T-helper 1 cell (primary cell): ENCODE measurements around the gene LRSAM1.

ENCODE experiments used
- DNase-seq, 5 donors: peaks; one replicate each; pipeline ENCODE4 v3.0.0-alpha.2; 2012 to 2020

Gene LRSAM1

GRCh38 chr9:127537792-127538191 lies 86.5 kb downstream of the LRSAM1 start:
- no peak for DNase-seq

GRCh38 chr9:127538849-127539258 lies 87.5 kb downstream of the LRSAM1 start:
- no peak for DNase-seq

GRCh38 chr9:127539259-127539981 lies 88.1 kb downstream of the LRSAM1 start:
- no peak for DNase-seq

GRCh38 chr9:127539982-127540663 lies 88.8 kb downstream of the LRSAM1 start:
- no peak for DNase-seq

- no peak for DNase-seq
Measured at GRCh38 chr9:127540664-127541041, 89.3 kb downstream of the LRSAM1 start.

- DNase-seq = no peak
Measured at GRCh38 chr9:127541176-127541575, 89.9 kb downstream of the LRSAM1 start.

GRCh38 chr9:127541865-127542264 lies 90.6 kb downstream of the LRSAM1 start:
- no peak for DNase-seq

- DNase-seq = no peak
Measured at GRCh38 chr9:127543221-127543620, 91.9 kb downstream of the LRSAM1 start.

- no peak for DNase-seq
Measured at GRCh38 chr9:127543973-127544533, 92.7 kb downstream of the LRSAM1 start.

- DNase-seq = no peak
Measured at GRCh38 chr9:127545196-127546124, 94.2 kb downstream of the LRSAM1 start.

GRCh38 chr9:127546125-127546832 lies 95.0 kb downstream of the LRSAM1 start:
- DNase-seq = no peak

- DNase-seq = no peak
Measured at GRCh38 chr9:127548352-127548881, 97.1 kb downstream of the LRSAM1 start.

GRCh38 chr9:127549218-127549617 lies 97.9 kb downstream of the LRSAM1 start:
- no peak for DNase-seq

GRCh38 chr9:127549751-127550150 lies 98.4 kb downstream of the LRSAM1 start:
- no peak for DNase-seq

- no peak for DNase-seq
Measured at GRCh38 chr9:127550282-127550681, 99.0 kb downstream of the LRSAM1 start.

GRCh38 chr9:127550751-127551150 lies 99.4 kb downstream of the LRSAM1 start:
- no peak for DNase-seq
